ENCODE measurements around the gene UBE2J2.

Gene UBE2J2

DNA sequence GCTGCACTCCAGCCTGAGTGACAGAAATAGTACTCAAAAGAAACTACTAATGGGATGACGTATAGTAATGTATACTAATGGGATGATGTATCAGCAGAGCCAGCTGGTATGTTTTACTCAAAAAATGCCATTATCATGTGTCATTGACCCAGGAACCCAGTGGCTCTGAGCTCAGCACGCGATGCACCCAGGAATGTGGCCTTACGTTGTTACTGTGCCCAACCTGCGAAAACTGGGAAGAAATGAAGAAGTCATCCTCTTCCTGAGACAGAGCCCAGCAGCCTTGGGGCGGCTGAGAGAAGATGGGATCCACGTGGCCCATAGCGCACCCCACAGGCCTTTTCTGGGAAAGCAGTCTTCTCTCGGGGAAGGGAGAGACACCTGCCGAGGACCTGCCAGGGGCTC, 8.8 kb downstream of the UBE2J2 start:
- H3K4me1 ChIP-seq: no peaks in the 10 kb centered on the region
- H3K9me3 ChIP-seq (ENCODE audit: control insufficient read depth, low read length): no peaks in the 10 kb centered on the region
- no peaks in the 10 kb centered on the region for H3K27me3 ChIP-seq (ENCODE audit: control insufficient read depth, insufficient read depth, low read length)
- no peak overlapping the region for H3K27ac ChIP-seq
- H3K79me2 ChIP-seq: peaks cover 9% of the 10 kb centered on the region
- no peak overlapping the region for H3K4me3 ChIP-seq (ENCODE audit: low read depth, low read length)
- H3K36me3 ChIP-seq (ENCODE audit: control insufficient read depth, insufficient read depth, low read length): no peaks in the 10 kb centered on the region
- TF ChIP-seq, protein P1, sequence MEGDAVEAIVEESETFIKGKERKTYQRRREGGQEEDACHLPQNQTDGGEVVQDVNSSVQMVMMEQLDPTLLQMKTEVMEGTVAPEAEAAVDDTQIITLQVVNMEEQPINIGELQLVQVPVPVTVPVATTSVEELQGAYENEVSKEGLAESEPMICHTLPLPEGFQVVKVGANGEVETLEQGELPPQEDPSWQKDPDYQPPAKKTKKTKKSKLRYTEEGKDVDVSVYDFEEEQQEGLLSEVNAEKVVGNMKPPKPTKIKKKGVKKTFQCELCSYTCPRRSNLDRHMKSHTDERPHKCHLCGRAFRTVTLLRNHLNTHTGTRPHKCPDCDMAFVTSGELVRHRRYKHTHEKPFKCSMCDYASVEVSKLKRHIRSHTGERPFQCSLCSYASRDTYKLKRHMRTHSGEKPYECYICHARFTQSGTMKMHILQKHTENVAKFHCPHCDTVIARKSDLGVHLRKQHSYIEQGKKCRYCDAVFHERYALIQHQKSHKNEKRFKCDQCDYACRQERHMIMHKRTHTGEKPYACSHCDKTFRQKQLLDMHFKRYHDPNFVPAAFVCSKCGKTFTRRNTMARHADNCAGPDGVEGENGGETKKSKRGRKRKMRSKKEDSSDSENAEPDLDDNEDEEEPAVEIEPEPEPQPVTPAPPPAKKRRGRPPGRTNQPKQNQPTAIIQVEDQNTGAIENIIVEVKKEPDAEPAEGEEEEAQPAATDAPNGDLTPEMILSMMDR (IDR thresholded peaks at IDR 0.05): no peak
- H2AFZ ChIP-seq: no peak overlapping the region
- no peak overlapping the region for H3K4me2 ChIP-seq (ENCODE audit: low read length)
- no peak overlapping the region for H3K9ac ChIP-seq

GRCh38 chr1:1264026-1264425, 9.6 kb downstream of the UBE2J2 start:
- no peaks in the 10 kb centered on the region for H3K36me3 ChIP-seq (ENCODE audit: control insufficient read depth, insufficient read depth, low read length)

DNA sequence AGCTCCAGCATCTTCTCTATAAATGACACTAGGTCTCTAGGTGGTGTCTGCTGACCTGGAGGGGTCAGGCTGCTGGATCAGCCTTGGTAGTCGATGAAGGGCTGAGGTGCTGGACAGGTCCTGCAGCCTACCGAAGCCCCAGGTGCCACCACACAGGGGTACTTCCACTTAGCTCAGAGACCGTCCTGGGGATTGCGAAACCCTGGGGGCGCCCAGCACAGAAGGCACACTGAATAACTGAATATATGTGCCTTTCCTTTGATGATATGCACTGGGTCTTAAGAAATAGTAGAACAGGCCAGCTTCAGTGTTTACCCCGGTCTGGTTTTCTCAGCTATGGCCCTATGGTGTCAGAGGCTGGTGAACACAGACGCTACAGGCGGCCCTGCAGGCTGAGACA, 10.9 kb downstream of the UBE2J2 start:
- Histone ChIP-seq H3K4me3 (ENCODE audit: low read depth, low read length) (no peak overlapping the region), H2AFZ (no peak overlapping the region), H3K9me3 (ENCODE audit: control insufficient read depth, low read length) (no peaks in the 10 kb centered on the region), H3K27me3 (ENCODE audit: control insufficient read depth, insufficient read depth, low read length) (no peaks in the 10 kb centered on the region), H3K4me2 (ENCODE audit: low read length) (no peak overlapping the region), H3K36me3 (ENCODE audit: control insufficient read depth, insufficient read depth, low read length) (no peaks in the 10 kb centered on the region), H3K79me2 (peaks cover 3% of the 10 kb centered on the region), H3K27ac (no peak overlapping the region), H3K4me1 (no peaks in the 10 kb centered on the region), H3K9ac (no peak overlapping the region)
- TF ChIP-seq, protein P1 (IDR thresholded peaks at IDR 0.05): no peak

More at GRCh38 chr1:1264026-1264425, 9.6 kb downstream of the UBE2J2 start:
- H3K4me3 ChIP-seq (ENCODE audit: low read depth, low read length): no peak overlapping the region
- H3K9ac ChIP-seq: no peak overlapping the region
- no peaks in the 10 kb centered on the region for H3K27me3 ChIP-seq (ENCODE audit: control insufficient read depth, insufficient read depth, low read length)
- TF ChIP-seq, protein P1 (IDR thresholded peaks at IDR 0.05): no peak
- H3K79me2 ChIP-seq: peaks cover 9% of the 10 kb centered on the region
- no peak overlapping the region for H2AFZ ChIP-seq
- H3K4me1 ChIP-seq: no peaks in the 10 kb centered on the region
- H3K4me2 ChIP-seq (ENCODE audit: low read length): no peak overlapping the region
- H3K27ac ChIP-seq: no peak overlapping the region
- no peaks in the 10 kb centered on the region for H3K9me3 ChIP-seq (ENCODE audit: control insufficient read depth, low read length)

DNA sequence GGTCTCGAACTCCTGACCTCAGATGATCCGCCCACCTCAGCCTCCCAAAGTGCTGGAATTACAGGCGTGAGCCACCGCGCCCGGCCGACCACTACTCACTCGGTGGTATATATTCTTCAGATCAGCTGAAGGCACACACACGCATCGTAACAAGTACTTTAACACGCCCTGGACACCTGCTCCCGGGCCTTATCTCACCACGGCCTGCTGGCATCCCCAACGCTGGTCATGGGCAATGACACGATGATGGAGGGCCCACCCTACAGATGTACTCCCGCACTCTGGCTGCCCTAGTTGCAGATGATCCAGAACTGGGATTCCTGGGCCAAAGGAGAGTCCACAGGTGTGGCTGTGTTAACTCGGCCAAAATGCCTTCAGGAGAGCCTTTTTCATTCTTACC, 11.6 kb downstream of the UBE2J2 start:
- H3K4me1 ChIP-seq: no peaks in the 10 kb centered on the region
- no peaks in the 10 kb centered on the region for H3K36me3 ChIP-seq (ENCODE audit: control insufficient read depth, insufficient read depth, low read length)
- no peak overlapping the region for H3K27ac ChIP-seq
- TF ChIP-seq, protein P1 (IDR thresholded peaks at IDR 0.05): no peak
- no peaks in the 10 kb centered on the region for H3K79me2 ChIP-seq
- H3K9me3 ChIP-seq (ENCODE audit: control insufficient read depth, low read length): no peaks in the 10 kb centered on the region
- no peak overlapping the region for H3K4me3 ChIP-seq (ENCODE audit: low read depth, low read length)
- H2AFZ ChIP-seq: no peak overlapping the region
- no peaks in the 10 kb centered on the region for H3K27me3 ChIP-seq (ENCODE audit: control insufficient read depth, insufficient read depth, low read length)
- no peak overlapping the region for H3K4me2 ChIP-seq (ENCODE audit: low read length)
- no peak overlapping the region for H3K9ac ChIP-seq

GRCh38 chr1:1260843-1261560, 12.7 kb downstream of the UBE2J2 start:
- H2AFZ ChIP-seq: no peak overlapping the region
- no peaks in the 10 kb centered on the region for H3K36me3 ChIP-seq (ENCODE audit: control insufficient read depth, insufficient read depth, low read length)
- TF ChIP-seq, protein P1 (IDR thresholded peaks at IDR 0.05): no peak
- H3K4me1 ChIP-seq: no peaks in the 10 kb centered on the region
- no peak overlapping the region for H3K4me3 ChIP-seq (ENCODE audit: low read depth, low read length)
- no peak overlapping the region for H3K9ac ChIP-seq
- no peaks in the 10 kb centered on the region for H3K27me3 ChIP-seq (ENCODE audit: control insufficient read depth, insufficient read depth, low read length)
- no peak overlapping the region for H3K4me2 ChIP-seq (ENCODE audit: low read length)
- H3K79me2 ChIP-seq: no peaks in the 10 kb centered on the region
- no peaks in the 10 kb centered on the region for H3K9me3 ChIP-seq (ENCODE audit: control insufficient read depth, low read length)
- H3K27ac ChIP-seq: no peak overlapping the region

Measured in parathyroid adenoma (tissue), 2 donors.